ENCODE results near the gene GNAS.

Gene GNAS

GRCh38 chr20:58889334-58889760 lies 36.8 kb downstream of the GNAS start:
- H3K27ac ChIP-seq (ENCODE audit: low read depth, low read length) = no peak overlapping the region
- peak overlapping the region; percentile 62 to 70 for H3K4me3 ChIP-seq (ENCODE audit: low read depth in 1 of 2, low read length in 2 of 2)
- H3K27me3 ChIP-seq (ENCODE audit: control insufficient read depth in 1 of 2, insufficient read depth in 2 of 2, low read length in 2 of 2) = no peaks in the 10 kb centered on the region
- peak overlapping the region in 1 of 2 donors; percentile 74 for H3K9ac ChIP-seq (ENCODE audit: low read depth in 1 of 2, low read length in 2 of 2)
- H3K36me3 ChIP-seq (ENCODE audit: control insufficient read depth in 1 of 2, insufficient read depth in 2 of 2, low read length in 2 of 2) = no peaks in the 10 kb centered on the region
- no peaks in the 10 kb centered on the region for H3K9me3 ChIP-seq (ENCODE audit: control insufficient read depth in 1 of 2, low read length in 2 of 2)
- H3K4me1 ChIP-seq (ENCODE audit: control insufficient read depth in 1 of 2, insufficient read depth in 2 of 2, low read length in 2 of 2) = peaks cover 12 to 22% of the 10 kb centered on the region in 2 donors

DNA sequence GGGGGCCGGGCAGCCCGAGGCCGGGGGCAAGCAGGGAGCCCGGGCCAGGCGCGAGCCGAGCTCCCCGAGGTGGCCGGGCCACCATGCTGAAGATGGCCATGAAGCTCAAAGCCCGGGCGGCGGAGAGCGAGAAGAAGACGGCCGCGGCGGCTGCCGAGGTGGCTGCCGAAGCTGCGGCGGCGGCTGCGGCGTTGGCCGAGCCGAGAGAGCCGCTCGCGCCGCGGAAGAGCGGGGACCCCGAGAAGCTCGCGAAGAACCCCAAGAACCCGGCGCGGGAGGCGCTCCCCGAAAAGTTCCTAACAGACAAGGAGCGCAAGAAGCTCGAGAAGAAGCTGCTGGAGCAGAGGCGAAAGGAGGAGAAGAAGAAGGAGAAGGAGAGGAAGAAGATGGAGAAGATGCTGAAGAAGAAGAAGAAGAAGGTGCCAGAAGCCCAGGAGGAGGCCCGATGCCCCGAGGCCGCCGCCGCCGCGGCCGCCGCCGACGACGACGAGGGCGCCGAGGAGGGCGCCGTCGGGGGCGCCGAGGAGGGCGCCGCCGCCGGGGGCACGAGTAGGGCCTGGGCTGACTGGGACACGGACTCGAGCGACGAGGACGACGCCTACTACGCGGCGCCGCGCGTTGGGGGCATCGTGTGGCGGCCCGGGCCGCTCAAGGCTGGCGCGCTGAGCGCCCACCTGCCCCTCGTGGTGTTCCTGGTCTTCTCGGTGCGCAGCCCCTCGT lies 37.4 kb downstream of the GNAS start:
- Histone ChIP-seq H3K27ac (ENCODE audit: low read depth, low read length) (peak overlapping the region; percentile 75), H3K4me3 (ENCODE audit: low read depth in 1 of 2, low read length in 2 of 2) (peak overlapping the region; percentile 66 to 70), H3K9me3 (ENCODE audit: control insufficient read depth in 1 of 2, low read length in 2 of 2) (no peaks in the 10 kb centered on the region), H3K27me3 (ENCODE audit: control insufficient read depth in 1 of 2, insufficient read depth in 2 of 2, low read length in 2 of 2) (no peaks in the 10 kb centered on the region), H3K9ac (ENCODE audit: low read depth in 1 of 2, low read length in 2 of 2) (peak overlapping the region; percentile 65 to 74), H3K36me3 (ENCODE audit: control insufficient read depth in 1 of 2, insufficient read depth in 2 of 2, low read length in 2 of 2) (no peaks in the 10 kb centered on the region), H3K4me1 (ENCODE audit: control insufficient read depth in 1 of 2, insufficient read depth in 2 of 2, low read length in 2 of 2) (peaks cover 18 to 28% of the 10 kb centered on the region in 2 donors)

GRCh38 chr20:58890518-58891085 lies 38.1 kb downstream of the GNAS start:
- Histone ChIP-seq H3K9ac (ENCODE audit: low read depth in 1 of 2, low read length in 2 of 2) (peak overlapping the region; percentile 65 to 74), H3K4me1 (ENCODE audit: control insufficient read depth in 1 of 2, insufficient read depth in 2 of 2, low read length in 2 of 2) (peaks cover 23 to 35% of the 10 kb centered on the region in 2 donors), H3K4me3 (ENCODE audit: low read depth in 1 of 2, low read length in 2 of 2) (peak overlapping the region; percentile 66 to 70), H3K36me3 (ENCODE audit: control insufficient read depth in 1 of 2, insufficient read depth in 2 of 2, low read length in 2 of 2) (no peaks in the 10 kb centered on the region), H3K27ac (ENCODE audit: low read depth, low read length) (peak overlapping the region; percentile 75), H3K27me3 (ENCODE audit: control insufficient read depth in 1 of 2, insufficient read depth in 2 of 2, low read length in 2 of 2) (no peaks in the 10 kb centered on the region), H3K9me3 (ENCODE audit: control insufficient read depth in 1 of 2, low read length in 2 of 2) (no peaks in the 10 kb centered on the region)

DNA sequence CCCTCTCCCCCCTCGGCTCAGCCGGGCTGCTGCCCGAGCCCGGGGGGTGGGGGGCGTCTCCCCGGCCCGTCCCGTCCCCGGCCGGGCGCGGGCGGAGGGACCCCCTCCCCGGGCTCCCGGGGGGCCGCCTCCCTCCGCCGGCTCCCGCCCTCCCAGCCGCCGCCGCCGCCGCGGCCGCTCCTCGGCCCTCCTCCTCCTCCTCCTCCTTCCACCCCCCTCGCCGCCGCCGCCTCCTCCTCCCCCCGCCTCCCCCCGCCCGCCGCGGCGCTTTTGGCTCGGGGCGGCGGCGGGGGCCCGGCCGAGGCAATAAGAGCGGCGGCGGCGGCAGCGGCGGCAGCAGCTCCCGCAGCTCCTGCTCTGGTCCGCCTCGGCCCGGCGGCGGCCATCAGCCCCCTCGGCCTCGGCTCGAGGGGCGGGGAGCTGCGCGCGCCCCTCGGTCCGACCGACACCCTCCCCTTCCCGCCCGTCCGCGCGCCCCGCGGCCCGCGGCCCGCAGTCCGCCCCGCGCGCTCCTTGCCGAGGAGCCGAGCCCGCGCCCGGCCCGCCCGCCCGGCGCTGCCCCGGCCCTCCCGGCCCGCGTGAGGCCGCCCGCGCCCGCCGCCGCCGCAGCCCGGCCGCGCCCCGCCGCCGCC lies 38.7 kb downstream of the GNAS start:
- Histone ChIP-seq H3K27ac (ENCODE audit: low read depth, low read length) (peak overlapping the region; percentile 90), H3K27me3 (ENCODE audit: control insufficient read depth in 1 of 2, insufficient read depth in 2 of 2, low read length in 2 of 2) (no peaks in the 10 kb centered on the region), H3K9ac (ENCODE audit: low read depth in 1 of 2, low read length in 2 of 2) (peak overlapping the region in 1 of 2 donors; percentile 74), H3K36me3 (ENCODE audit: control insufficient read depth in 1 of 2, insufficient read depth in 2 of 2, low read length in 2 of 2) (peaks cover 0 to 2% of the 10 kb centered on the region in 2 donors), H3K9me3 (ENCODE audit: control insufficient read depth in 1 of 2, low read length in 2 of 2) (no peaks in the 10 kb centered on the region), H3K4me3 (ENCODE audit: low read depth in 1 of 2, low read length in 2 of 2) (peak overlapping the region; percentile 66 to 70), H3K4me1 (ENCODE audit: control insufficient read depth in 1 of 2, insufficient read depth in 2 of 2, low read length in 2 of 2) (peaks cover 23 to 38% of the 10 kb centered on the region in 2 donors)

DNA sequence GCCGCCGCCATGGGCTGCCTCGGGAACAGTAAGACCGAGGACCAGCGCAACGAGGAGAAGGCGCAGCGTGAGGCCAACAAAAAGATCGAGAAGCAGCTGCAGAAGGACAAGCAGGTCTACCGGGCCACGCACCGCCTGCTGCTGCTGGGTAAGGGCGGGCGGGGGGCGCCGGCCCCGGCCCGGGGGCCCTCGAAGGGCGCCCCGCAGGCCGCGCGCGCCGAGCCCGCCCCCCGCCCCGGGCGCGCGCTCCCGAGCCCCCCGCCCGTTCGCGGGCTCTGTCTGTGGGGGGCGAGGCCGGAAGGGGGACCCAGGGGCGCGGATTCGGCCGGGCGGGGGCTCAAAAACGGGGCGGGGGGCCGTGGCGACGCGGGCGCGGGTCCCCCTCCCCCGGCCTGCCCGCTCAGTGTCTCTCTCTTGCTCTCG lies 39.2 kb downstream of the GNAS start:
- Histone ChIP-seq H3K4me1 (ENCODE audit: control insufficient read depth in 1 of 2, insufficient read depth in 2 of 2, low read length in 2 of 2) (peaks cover 23 to 38% of the 10 kb centered on the region in 2 donors), H3K27ac (ENCODE audit: low read depth, low read length) (peak overlapping the region; percentile 90), H3K9ac (ENCODE audit: low read depth in 1 of 2, low read length in 2 of 2) (peak overlapping the region; percentile 63 to 89), H3K4me3 (ENCODE audit: low read depth in 1 of 2, low read length in 2 of 2) (peak overlapping the region; percentile 75 to 78), H3K36me3 (ENCODE audit: control insufficient read depth in 1 of 2, insufficient read depth in 2 of 2, low read length in 2 of 2) (peaks cover 0 to 2% of the 10 kb centered on the region in 2 donors), H3K27me3 (ENCODE audit: control insufficient read depth in 1 of 2, insufficient read depth in 2 of 2, low read length in 2 of 2) (no peaks in the 10 kb centered on the region), H3K9me3 (ENCODE audit: control insufficient read depth in 1 of 2, low read length in 2 of 2) (no peaks in the 10 kb centered on the region)

GRCh38 chr20:58892141-58892931 lies 39.8 kb downstream of the GNAS start:
- peaks cover 29 to 45% of the 10 kb centered on the region in 2 donors for H3K4me1 ChIP-seq (ENCODE audit: control insufficient read depth in 1 of 2, insufficient read depth in 2 of 2, low read length in 2 of 2)
- no peaks in the 10 kb centered on the region for H3K9me3 ChIP-seq (ENCODE audit: control insufficient read depth in 1 of 2, low read length in 2 of 2)
- peak overlapping the region; percentile 63 to 89 for H3K9ac ChIP-seq (ENCODE audit: low read depth in 1 of 2, low read length in 2 of 2)
- no peaks in the 10 kb centered on the region for H3K27me3 ChIP-seq (ENCODE audit: control insufficient read depth in 1 of 2, insufficient read depth in 2 of 2, low read length in 2 of 2)
- peak overlapping the region; percentile 90 for H3K27ac ChIP-seq (ENCODE audit: low read depth, low read length)
- peak overlapping the region; percentile 75 to 78 for H3K4me3 ChIP-seq (ENCODE audit: low read depth in 1 of 2, low read length in 2 of 2)
- peaks cover 0 to 7% of the 10 kb centered on the region in 2 donors for H3K36me3 ChIP-seq (ENCODE audit: control insufficient read depth in 1 of 2, insufficient read depth in 2 of 2, low read length in 2 of 2)

GRCh38 chr20:58892932-58893224 lies 40.4 kb downstream of the GNAS start:
- H3K4me1 ChIP-seq (ENCODE audit: control insufficient read depth in 1 of 2, insufficient read depth in 2 of 2, low read length in 2 of 2) = peaks cover 34 to 41% of the 10 kb centered on the region in 2 donors
- H3K36me3 ChIP-seq (ENCODE audit: control insufficient read depth in 1 of 2, insufficient read depth in 2 of 2, low read length in 2 of 2) = peaks cover 0 to 7% of the 10 kb centered on the region in 2 donors
- H3K4me3 ChIP-seq (ENCODE audit: low read depth in 1 of 2, low read length in 2 of 2) = peak overlapping the region; percentile 75 to 78
- H3K27me3 ChIP-seq (ENCODE audit: control insufficient read depth in 1 of 2, insufficient read depth in 2 of 2, low read length in 2 of 2) = no peaks in the 10 kb centered on the region
- no peaks in the 10 kb centered on the region for H3K9me3 ChIP-seq (ENCODE audit: control insufficient read depth in 1 of 2, low read length in 2 of 2)
- H3K9ac ChIP-seq (ENCODE audit: low read depth in 1 of 2, low read length in 2 of 2) = peak overlapping the region; percentile 49 to 89
- H3K27ac ChIP-seq (ENCODE audit: low read depth, low read length) = peak overlapping the region; percentile 90

DNA sequence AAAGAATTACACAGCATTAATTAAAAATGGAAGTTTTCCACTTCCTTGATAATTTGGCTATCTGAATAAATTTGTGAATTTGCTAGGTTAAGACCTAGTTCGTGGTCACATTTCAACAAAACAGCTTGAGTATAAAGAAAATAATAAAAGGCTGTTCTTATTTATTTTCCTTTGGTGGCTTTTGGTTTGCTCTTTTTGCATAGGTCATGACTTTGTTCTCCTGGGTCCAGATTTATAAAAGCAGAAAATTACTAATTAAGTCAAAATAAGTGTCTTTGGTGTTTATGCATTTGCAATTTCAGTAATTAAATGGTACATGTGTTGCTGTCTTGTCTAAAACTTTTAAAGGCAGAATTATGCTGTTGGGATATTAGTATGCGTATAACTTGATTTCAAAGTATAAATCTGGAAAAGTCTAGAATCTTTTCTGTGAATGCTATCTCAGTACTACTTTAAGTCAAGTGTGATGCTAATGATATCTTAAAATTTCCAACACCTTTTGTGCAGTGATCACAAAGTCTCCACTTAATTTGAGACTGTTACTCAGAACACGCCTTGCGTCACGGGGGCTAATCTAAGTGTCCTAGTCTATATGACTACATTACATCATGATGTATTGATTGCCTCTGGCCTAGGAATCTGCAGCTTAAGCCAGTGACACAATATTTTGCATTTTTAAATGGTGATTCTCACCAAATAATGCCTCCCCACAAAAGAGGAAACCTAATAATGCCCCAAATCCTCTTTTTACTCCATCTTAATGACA lies 41.0 kb downstream of the GNAS start:
- Histone ChIP-seq H3K4me1 (ENCODE audit: control insufficient read depth in 1 of 2, insufficient read depth in 2 of 2, low read length in 2 of 2) (peaks cover 35 to 36% of the 10 kb centered on the region in 2 donors), H3K27ac (ENCODE audit: low read depth, low read length) (no peak overlapping the region)

DNA sequence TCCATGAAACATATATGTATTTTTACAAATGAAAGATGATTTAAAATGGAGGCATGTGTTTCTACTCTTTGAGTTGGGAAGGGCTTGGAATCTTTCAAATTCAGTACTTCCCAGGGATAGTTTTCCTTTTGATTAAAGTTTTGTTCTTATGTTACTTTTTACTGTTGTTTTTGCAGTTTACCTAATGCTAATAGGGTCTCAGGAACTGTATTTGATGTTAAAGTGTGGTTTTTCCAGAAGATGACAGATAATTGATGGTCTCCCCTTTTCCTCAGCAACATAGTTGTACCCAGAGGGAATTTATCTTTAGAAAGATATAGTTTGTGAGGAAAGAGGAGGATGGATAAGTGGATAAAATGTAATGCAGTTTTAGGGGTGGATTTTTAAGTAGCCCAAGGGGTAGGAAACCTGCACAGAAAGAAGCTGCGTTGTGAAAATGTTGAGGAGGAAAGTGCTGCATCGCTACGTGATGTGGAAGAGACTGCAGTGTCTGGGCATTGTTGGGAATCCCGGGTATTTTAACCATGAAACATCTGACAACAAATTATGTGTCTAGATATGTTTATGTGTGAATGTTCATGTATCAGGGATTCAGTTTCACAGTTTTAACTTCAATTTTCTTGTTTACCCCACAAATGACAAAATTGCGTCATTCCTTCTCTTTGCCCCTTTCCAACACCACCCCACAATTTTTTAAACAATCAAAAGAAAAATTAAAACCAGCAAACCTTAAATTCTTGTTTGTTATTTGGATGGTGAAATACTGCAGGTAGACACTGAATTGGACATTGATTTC lies 42.3 kb downstream of the GNAS start:
- Histone ChIP-seq H3K27me3 (ENCODE audit: control insufficient read depth in 1 of 2, insufficient read depth in 2 of 2, low read length in 2 of 2) (no peaks in the 10 kb centered on the region), H3K9me3 (ENCODE audit: control insufficient read depth in 1 of 2, low read length in 2 of 2) (no peaks in the 10 kb centered on the region), H3K36me3 (ENCODE audit: control insufficient read depth in 1 of 2, insufficient read depth in 2 of 2, low read length in 2 of 2) (peaks cover 7 to 20% of the 10 kb centered on the region in 2 donors), H3K9ac (ENCODE audit: low read depth in 1 of 2, low read length in 2 of 2) (peak overlapping the region in 1 of 2 donors; percentile 26), H3K4me1 (ENCODE audit: control insufficient read depth in 1 of 2, insufficient read depth in 2 of 2, low read length in 2 of 2) (peaks cover 35 to 36% of the 10 kb centered on the region in 2 donors), H3K27ac (ENCODE audit: low read depth, low read length) (no peak overlapping the region), H3K4me3 (ENCODE audit: low read depth in 1 of 2, low read length in 2 of 2) (peak overlapping the region in 1 of 2 donors; percentile 36)

More for the DNA sequence above, 41.0 kb downstream of the GNAS start:
- Histone ChIP-seq H3K27me3 (ENCODE audit: control insufficient read depth in 1 of 2, insufficient read depth in 2 of 2, low read length in 2 of 2) (no peaks in the 10 kb centered on the region), H3K9ac (ENCODE audit: low read depth in 1 of 2, low read length in 2 of 2) (peak overlapping the region; percentile 48 to 89), H3K36me3 (ENCODE audit: control insufficient read depth in 1 of 2, insufficient read depth in 2 of 2, low read length in 2 of 2) (peaks cover 0 to 9% of the 10 kb centered on the region in 2 donors), H3K4me3 (ENCODE audit: low read depth in 1 of 2, low read length in 2 of 2) (peak overlapping the region; percentile 11 to 46), H3K9me3 (ENCODE audit: control insufficient read depth in 1 of 2, low read length in 2 of 2) (no peaks in the 10 kb centered on the region)

Data from duodenal mucosa (tissue), 2 donors.